AG09319 (cell line): ENCODE data around the gene UBE3C.
"Not testable (repeated sequence)": the region's sequence is repeated elsewhere in the genome, so short reads cannot be mapped to it uniquely, and the experiment has no call there.

ENCODE experiments used
- DNase-seq: peaks from one replicate; pipeline ENCODE4 v3.0.0-alpha.2; 2010; ENCODE audit warnings: low read depth; ENCODE audit errors: extremely low read depth
- TF ChIP-seq, protein P1 (sequence below): IDR thresholded peaks from 2 replicates; pipeline ENCODE4 v1.5.1; 2011; ENCODE audit warnings: low read depth, mild to moderate bottlenecking, inconsistent platforms, low read length, moderate library complexity

UBE3C gene

GRCh38 chr7:157155959-157156358 is 17.2 kb downstream of the UBE3C start:
- TF ChIP-seq, protein P1, sequence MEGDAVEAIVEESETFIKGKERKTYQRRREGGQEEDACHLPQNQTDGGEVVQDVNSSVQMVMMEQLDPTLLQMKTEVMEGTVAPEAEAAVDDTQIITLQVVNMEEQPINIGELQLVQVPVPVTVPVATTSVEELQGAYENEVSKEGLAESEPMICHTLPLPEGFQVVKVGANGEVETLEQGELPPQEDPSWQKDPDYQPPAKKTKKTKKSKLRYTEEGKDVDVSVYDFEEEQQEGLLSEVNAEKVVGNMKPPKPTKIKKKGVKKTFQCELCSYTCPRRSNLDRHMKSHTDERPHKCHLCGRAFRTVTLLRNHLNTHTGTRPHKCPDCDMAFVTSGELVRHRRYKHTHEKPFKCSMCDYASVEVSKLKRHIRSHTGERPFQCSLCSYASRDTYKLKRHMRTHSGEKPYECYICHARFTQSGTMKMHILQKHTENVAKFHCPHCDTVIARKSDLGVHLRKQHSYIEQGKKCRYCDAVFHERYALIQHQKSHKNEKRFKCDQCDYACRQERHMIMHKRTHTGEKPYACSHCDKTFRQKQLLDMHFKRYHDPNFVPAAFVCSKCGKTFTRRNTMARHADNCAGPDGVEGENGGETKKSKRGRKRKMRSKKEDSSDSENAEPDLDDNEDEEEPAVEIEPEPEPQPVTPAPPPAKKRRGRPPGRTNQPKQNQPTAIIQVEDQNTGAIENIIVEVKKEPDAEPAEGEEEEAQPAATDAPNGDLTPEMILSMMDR = no peak
- DNase-seq = no peak

DNA sequence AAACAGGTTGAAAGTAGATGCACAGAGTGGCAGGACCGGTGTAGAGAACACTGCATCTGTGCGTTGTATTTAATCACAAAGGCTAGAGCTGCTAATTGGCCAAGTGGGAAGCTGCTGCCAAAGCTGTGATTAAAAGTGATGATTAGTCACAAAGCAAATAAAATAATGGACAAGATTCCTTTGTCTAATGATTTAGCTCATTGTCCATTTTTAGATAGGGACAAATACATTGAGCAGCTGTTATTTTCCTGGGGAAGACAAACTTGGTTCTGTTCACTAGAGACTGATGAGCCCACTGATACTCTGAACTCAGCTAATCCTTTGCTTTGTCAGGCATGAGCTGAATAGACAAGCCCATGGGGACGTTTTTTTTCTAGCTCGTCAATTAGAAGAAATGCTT is 19.7 kb downstream of the UBE3C start:
- no peak for DNase-seq

DNA sequence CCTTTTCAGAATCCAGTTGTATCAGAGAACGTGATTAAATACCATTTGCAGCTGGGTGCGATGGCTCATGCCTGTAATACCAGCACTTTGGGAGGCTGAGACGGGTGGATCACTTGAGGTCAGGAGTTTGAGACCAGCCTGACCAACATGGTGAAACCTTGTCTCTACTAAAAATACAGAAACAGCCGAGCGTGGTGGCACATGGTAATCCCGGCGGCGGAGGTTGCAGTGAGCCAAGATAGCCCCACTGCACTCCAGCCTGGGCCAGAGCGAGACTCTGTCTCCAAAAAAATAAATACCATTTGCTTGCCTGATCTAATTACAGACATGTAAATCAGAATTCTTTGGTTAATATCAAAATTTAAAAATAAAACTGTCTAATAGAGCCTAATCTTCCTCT is 20.8 kb downstream of the UBE3C start:
- not testable (repeated sequence) for DNase-seq

More for the DNA sequence above, 19.7 kb downstream of the UBE3C start:
- TF ChIP-seq, protein P1 = no peak

- TF ChIP-seq, protein P1 = no peak
Observed at GRCh38 chr7:157160433-157160832, 21.7 kb downstream of the UBE3C start.

DNA sequence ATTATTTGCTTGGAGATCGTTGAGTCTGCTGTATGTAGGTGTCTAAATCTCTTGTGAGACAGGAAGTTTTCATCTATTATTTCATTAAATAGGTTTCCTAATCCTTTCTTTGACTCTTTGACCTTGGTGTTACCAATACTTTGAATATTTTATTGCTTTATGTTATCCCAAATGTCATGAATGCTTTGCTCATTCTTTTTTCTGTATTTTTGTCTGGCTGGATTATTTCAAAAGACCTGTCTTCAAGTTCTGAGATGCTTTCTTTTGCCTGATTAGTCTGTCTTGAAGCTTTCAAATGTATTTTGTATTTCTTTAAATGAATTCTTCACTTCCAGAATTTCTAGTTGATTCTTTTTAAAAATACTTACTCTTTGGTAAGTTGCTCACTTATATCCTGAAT is 27.3 kb downstream of the UBE3C start:
- TF ChIP-seq, protein P1 = no peak
- DNase-seq = no peak

More at GRCh38 chr7:157160433-157160832, 21.7 kb downstream of the UBE3C start:
- DNase-seq = no peak

DNA sequence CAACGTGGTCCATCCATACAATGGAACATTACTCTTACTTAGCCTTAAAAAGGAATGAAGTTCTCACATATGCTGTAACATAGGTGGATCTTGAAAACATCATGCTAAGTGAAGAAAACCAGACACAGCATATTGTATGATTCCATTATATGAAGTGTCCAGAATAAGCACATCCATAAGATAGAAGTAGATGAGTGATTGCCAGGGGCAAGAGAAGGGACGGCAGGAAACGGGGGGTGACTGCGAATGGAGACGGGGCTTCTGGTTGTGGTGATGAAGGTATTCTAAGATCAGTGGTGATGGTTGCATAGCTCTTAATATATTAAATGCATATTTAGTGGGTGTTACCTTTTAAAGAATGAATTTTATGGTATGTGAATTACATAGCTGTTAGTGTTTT is 29.8 kb downstream of the UBE3C start:
- no peak for DNase-seq
- TF ChIP-seq, protein P1 = no peak

- no peak for DNase-seq
- TF ChIP-seq, protein P1 = no peak
Observed at GRCh38 chr7:157176771-157177170, 38.0 kb downstream of the UBE3C start.

GRCh38 chr7:157177333-157177982 is 38.7 kb downstream of the UBE3C start:
- TF ChIP-seq, protein P1 = no peak
- no peak for DNase-seq
